Breast epithelium (tissue), 3 donors: ENCODE results near the gene CABP2.

Experiments used
- CTCF ChIP-seq, 3 donors: fragments of 450-650 bp; IDR thresholded peaks; one replicate each; pipeline ENCODE4 v1.5.1; 2016 to 2017; ENCODE audit warnings: antibody characterized with exemption in 3 of 3, mild to moderate bottlenecking in 3 of 3, moderate library complexity in 3 of 3
- POLR2A ChIP-seq: fragments of 450-650 bp; IDR thresholded peaks from one replicate; pipeline ENCODE4 v1.6.1; 2016; ENCODE audit warnings: antibody characterized with exemption, mild to moderate bottlenecking, moderate library complexity

- TF ChIP-seq POLR2A (no peak), CTCF (IDR thresholded peaks at IDR 0.05) (no peak)
Measured at GRCh38 chr11:67532889-67533288, 9.6 kb upstream of the CABP2 start.
